Stimulated activated CD8-positive, alpha-beta memory T cell treated with anti-CD3 and anti-CD28 coated beads, Interleukin-4, amount 100 ng/mL, for 24 hours (primary cell): Measurements from ENCODE around the gene CCDC8.
"Not testable (repeated sequence)": the region's sequence is repeated elsewhere in the genome, so short reads cannot be mapped to it uniquely, and the experiment has no call there.

Source experiments
- DNase-seq: peaks from one replicate; pipeline ENCODE4 v3.0.0-alpha.2; 2020; ENCODE audit warnings: low read depth

The CCDC8 gene

GRCh38 chr19:46404753-46405468 lies 8.5 kb downstream of the CCDC8 start:
- no peak for DNase-seq

GRCh38 chr19:46404055-46404752 lies 9.2 kb downstream of the CCDC8 start:
- no peak for DNase-seq

DNA sequence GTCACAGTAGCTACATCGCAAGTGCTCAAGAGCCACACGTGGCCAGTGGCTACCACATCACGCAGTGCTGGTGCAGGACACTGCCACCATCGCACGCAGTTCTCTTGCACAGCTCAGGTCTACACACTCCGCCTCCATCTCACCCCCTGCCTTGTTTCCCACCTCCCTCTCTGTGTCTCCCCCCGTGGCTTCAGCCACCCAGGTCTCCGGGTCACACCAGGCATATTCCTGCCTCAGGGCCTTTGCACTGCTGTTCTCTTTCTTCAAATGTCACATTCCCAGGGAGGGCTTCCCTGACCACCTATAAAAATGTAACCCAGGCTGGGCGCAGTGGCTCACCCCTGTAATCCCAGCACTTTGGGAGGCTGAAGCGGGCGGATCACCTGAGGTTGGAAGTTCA lies 10.6 kb downstream of the CCDC8 start:
- DNase-seq, result no peak

GRCh38 chr19:46397801-46398479 lies 15.4 kb downstream of the CCDC8 start:
- DNase-seq, result not testable (repeated sequence)

- no peak for DNase-seq
These were observed 19.0 kb downstream of the CCDC8 start for GRCh38 chr19:46394402-46394797.

- no peak for DNase-seq
These were observed 19.6 kb downstream of the CCDC8 start for GRCh38 chr19:46393456-46394401.

- DNase-seq, result no peak
These were observed 20.5 kb downstream of the CCDC8 start for GRCh38 chr19:46392837-46393236.

DNA sequence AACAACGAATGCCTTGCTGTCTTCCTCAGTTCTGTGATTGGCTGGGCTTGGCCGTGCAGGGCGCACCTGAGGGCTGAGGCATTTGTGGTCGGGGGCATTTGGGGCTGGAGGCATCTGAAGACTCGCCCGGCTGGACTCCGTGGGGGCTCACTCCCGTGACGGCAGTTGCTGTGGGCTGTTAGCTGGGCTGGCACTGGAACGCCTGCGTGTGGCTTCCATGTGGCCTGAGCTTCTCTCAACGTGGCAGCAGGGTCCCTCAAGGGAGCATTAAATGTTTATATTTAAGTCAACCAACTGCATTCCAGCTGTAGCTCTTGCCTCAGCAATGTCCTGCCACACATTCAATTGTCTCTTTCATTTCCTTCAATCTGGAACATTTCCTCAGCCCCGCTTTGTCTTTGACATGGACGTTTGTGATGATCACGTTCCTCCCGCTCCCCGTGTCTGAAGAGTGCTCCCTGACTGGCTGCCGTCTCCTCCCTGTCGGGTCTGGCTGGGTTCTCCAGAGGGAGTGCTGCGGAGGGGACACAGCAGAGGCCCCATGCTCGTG lies 21.0 kb downstream of the CCDC8 start:
- DNase-seq, result no peak

GRCh38 chr19:46391296-46392251 lies 21.8 kb downstream of the CCDC8 start:
- no peak for DNase-seq

DNA sequence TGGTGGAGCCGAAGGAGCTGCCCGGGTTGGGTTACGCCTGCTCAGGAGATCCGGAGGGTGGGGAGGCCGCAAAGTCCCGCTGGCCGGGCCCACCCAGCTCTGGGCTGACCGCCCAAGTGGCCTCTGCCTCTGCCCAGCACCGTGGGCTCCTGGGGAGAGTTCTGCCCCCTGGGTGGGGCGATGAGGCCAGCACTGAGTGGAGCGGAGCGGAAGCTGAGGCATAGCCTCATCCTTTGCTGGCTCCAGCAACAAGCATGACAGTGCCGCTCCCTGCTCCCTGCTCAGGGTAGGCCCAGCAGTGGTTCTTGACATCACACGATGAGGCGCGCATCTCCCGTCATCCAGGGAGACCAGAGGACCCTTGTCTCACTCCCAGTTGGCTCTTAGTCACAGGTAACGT lies 22.5 kb downstream of the CCDC8 start:
- no peak for DNase-seq

- DNase-seq, result no peak
These were observed 23.1 kb downstream of the CCDC8 start for GRCh38 chr19:46390121-46390858.

DNA sequence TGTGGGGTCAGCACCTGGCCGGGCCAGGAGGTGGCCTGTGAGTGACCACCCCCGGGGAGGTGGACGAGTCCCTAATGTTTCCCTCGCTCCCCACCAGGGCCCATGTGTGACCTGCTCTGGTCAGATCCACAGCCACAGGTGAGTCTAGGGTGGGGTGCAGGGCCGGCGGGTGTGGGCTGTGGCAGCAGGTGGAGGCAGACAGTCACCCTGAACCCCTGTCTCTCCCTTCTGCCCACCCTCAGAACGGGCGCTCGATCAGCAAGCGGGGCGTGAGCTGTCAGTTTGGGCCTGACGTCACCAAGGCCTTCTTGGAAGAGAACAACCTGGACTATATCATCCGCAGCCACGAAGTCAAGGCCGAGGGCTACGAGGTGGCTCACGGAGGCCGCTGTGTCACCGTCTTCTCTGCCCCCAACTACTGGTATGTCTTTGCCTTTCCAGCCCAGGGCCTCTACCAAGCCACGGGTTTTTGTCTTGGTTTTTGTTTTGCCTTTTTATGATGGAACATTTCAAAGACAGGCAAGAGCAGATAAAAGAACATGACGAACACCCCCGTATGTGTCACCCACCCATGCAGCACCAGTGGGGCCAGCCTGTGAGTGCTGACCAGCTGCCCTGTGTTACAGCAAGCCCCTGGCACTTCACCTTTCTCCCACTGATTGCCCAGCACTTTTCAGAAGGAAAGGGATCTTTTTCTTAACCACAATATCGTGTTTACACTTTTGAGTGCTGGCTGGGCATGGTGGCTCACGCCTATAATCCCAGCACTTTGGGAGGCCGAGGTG lies 24.9 kb downstream of the CCDC8 start:
- DNase-seq, result no peak

DNA sequence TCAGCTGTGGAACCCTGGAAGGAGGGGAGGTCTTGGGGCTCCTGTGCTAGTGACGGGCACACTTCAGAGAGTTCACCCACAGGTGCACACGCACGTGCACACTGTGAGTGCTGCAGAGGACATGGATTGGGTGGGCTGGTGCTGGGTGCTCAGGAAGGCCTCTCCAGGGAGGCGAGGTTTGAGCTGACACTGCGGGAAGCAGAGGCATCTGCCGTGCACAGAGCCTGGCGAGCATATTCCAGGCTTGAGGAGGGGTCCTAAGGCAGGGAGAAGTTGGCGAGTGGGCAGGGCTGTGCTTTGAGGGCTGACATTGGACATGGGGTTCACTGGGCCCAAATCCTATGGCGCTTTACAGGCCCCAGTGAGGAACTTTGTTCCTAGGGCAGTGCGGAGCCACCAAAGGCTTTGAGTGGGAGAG lies 25.6 kb downstream of the CCDC8 start:
- no peak for DNase-seq

DNA sequence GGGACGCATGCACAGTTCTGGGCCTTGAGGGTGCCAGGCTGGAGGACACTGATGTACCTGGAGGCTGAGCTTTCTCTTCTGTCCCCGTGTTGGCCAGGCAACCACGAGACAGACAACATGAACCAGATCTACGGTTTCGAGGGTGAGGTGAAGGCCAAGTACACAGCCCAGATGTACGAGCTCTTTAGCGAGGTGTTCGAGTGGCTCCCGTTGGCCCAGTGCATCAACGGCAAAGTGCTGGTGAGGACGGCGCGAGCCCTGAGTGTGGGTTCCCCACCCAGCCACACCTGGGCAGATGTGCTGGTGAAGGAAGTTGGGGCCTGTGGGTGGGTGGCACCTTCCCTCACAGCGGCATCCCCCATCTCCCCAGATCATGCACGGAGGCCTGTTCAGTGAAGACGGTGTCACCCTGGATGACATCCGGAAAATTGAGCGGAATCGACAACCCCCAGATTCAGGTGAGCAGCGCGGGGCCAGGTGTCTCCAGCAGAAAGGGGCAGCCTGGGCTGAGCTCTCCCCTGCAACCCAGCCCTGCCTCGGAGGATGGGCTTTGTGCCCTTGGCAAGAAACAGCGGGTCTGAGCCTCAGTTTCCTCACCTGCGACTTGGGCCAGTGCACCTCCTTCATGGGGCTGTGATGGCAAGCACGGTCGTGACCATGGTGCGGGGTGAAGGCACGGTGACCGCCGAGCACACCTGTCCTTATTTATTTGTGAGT lies 26.2 kb downstream of the CCDC8 start:
- no peak for DNase-seq

- DNase-seq, result no peak
These were observed 27.2 kb downstream of the CCDC8 start for GRCh38 chr19:46386151-46386550.

GRCh38 chr19:46385636-46386035 lies 27.7 kb downstream of the CCDC8 start:
- no peak for DNase-seq

- no peak for DNase-seq
These were observed 29.0 kb downstream of the CCDC8 start for GRCh38 chr19:46384396-46384795.

GRCh38 chr19:46383846-46384245 lies 29.5 kb downstream of the CCDC8 start:
- DNase-seq, result no peak
